Caco-2 (cell line): ENCODE data around the gene MS4A7. TPM values are rescaled to one million over a fixed set of nuclear protein-coding genes. Genes with fewer than 3 reads are reported as not detected.

Experiments used
- Bru-seq: library from RNA; stranded (reverse); fragments of 400-500 nt; gene quantifications from one replicate; lab custom pipeline; 2021; lab: Mats Ljungman, UMichigan
- BruChase-seq, 2 experiments: library from RNA; stranded (reverse); fragments of 400-500 nt; gene quantifications; one replicate each; lab custom pipeline; 2021; lab: Mats Ljungman, UMichigan
- BruUV-seq: library from RNA; stranded (reverse); fragments of 400-500 nt; replicated peaks from 2 replicates; lab custom pipeline; 2021; lab: Mats Ljungman, UMichigan
- CTCF ChIA-PET: fragments of 300-600 bp; sonication (Branson Sonifier 250); formaldehyde crosslinking; loops from one replicate; lab custom pipeline; 2022; ENCODE audit warnings: antibody characterized with exemption; lab: Charles Lee
- POLR2A ChIA-PET: fragments of 300-600 bp; sonication (Branson Sonifier 250); formaldehyde crosslinking; loops from one replicate; lab custom pipeline; 2022; ENCODE audit warnings: antibody characterized with exemption; lab: Charles Lee
- DNase-seq, 2 experiments: peaks; one replicate each; pipeline versions ENCODE4 v3.0.0 to v3.0.0-alpha.2; 2020 to 2022
- H3K27me3 ChIP-seq: replicated peaks from 2 replicates; pipeline ENCODE4 v1.6.0; 2011; ENCODE audit warnings: low read length; ENCODE audit not compliant: control insufficient read depth, insufficient read depth
- H3K36me3 ChIP-seq: 2 replicates; pipeline ENCODE4 v1.5.1; 2011; ENCODE audit warnings: low read length; ENCODE audit not compliant: control insufficient read depth, insufficient read depth
- H3K4me1 ChIP-seq: fragments of 250-450 bp; sonication (Bioruptor Pico); 2 replicates; pipeline ENCODE4 v1.5.1; 2020; ENCODE audit warnings: mild to moderate bottlenecking
- H3K4me3 ChIP-seq: 2 replicates; pipeline ENCODE4 v1.5.1; 2011; ENCODE audit warnings: low read depth, mild to moderate bottlenecking, control low read depth, low read length
- H3K9me3 ChIP-seq: fragments of 250-450 bp; sonication (Bioruptor Pico); 2 replicates; pipeline ENCODE4 v1.5.1; 2020; ENCODE audit warnings: mild to moderate bottlenecking, moderate library complexity
- H3K27ac Mint-ChIP-seq: one replicate; pipeline ENCODE4 v1.8.0; 2022; ENCODE audit warnings: mixed read lengths; ENCODE audit not compliant: unreplicated experiment
- H3K27me3 Mint-ChIP-seq: one replicate; pipeline ENCODE4 v1.8.0; 2022; ENCODE audit warnings: mixed read lengths; ENCODE audit not compliant: insufficient read depth, unreplicated experiment
- H3K36me3 Mint-ChIP-seq: one replicate; pipeline ENCODE4 v1.8.0; 2022; ENCODE audit warnings: mild to moderate bottlenecking, mixed read lengths; ENCODE audit not compliant: insufficient read depth, unreplicated experiment
- H3K4me1 Mint-ChIP-seq: one replicate; pipeline ENCODE4 v1.8.0; 2022; ENCODE audit warnings: low read depth, mixed read lengths; ENCODE audit not compliant: unreplicated experiment
- H3K4me3 Mint-ChIP-seq: one replicate; pipeline ENCODE4 v1.8.0; 2022; ENCODE audit warnings: mild to moderate bottlenecking, moderate library complexity, mixed read lengths; ENCODE audit not compliant: unreplicated experiment
- H3K9me3 Mint-ChIP-seq: one replicate; pipeline ENCODE4 v1.8.0; 2022; ENCODE audit warnings: mixed read lengths; ENCODE audit not compliant: unreplicated experiment
- intact Hi-C: fragments of 100-400 bp; cut with micrococcal nuclease; formaldehyde crosslinking; loops from one replicate; pipeline ENCODE4 v1.10.0; 2022; ENCODE audit not compliant: unreplicated experiment
- long read RNA-seq: library from polyadenylated mRNA; stranded (forward); transcript quantifications from one replicate; pipeline ENCODE4 v2.0.0, GENCODE V29; 2022
- total RNA-seq: library from RNA; stranded (reverse); gene quantifications from 2 replicates; pipeline ENCODE4 v1.2.3, GENCODE V29; 2022
- TF ChIP-seq, protein P1 (sequence below), 2 experiments: fragments of 200-600 bp in 1 of 2; IDR thresholded peaks; 1 replicate in 1 of 2; 2 replicates in 1 of 2; pipeline versions ENCODE4 v1.5.1 to v1.8.0; 2011 to 2022; ENCODE audit warnings: antibody characterized with exemption in 1 of 2, control low read depth in 1 of 2, inconsistent platforms in 1 of 2, low read depth in 1 of 2, low read length in 1 of 2, mild to moderate bottlenecking in 1 of 2, moderate library complexity in 1 of 2; ENCODE audit not compliant: insufficient read depth in 1 of 2, severe bottlenecking in 1 of 2, unreplicated experiment in 1 of 2

Gene MS4A7, protein sequence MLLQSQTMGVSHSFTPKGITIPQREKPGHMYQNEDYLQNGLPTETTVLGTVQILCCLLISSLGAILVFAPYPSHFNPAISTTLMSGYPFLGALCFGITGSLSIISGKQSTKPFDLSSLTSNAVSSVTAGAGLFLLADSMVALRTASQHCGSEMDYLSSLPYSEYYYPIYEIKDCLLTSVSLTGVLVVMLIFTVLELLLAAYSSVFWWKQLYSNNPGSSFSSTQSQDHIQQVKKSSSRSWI
- total RNA-seq: not detected in 2 replicates
- Bru-seq, nascent RNA: not detected
- BruChase-seq, experiment 1, labeled RNA remaining after a 2-hour chase: not detected
- BruChase-seq, experiment 2, labeled RNA remaining after a 6-hour chase: not detected
- long read RNA-seq: 0 reads

DNA sequence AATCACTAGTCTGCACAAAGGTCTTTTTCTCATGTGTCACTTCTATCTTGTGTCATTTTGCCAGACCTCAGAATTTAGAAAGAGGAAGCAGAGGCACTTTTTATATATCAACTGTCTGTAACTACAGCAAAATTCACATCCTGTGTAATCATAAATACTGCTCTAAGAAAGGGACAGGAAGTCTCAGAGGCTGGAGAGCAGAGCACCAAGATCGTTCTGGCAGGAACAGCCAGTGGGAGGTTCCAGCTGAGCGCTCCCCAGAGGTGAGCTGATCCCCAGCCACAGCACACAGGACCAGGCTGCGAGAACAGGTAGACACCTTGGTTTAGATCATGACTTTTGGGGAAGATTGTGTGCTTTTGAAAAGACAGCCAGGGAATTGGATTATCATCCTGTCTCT is at the start of gene MS4A7:
MS4A7 (plus strand) TSS at position 179 of the 400 bp plus-strand sequence. CDS start 4,610 bp downstream, outside the sequence.
- TF ChIP-seq, protein P1, sequence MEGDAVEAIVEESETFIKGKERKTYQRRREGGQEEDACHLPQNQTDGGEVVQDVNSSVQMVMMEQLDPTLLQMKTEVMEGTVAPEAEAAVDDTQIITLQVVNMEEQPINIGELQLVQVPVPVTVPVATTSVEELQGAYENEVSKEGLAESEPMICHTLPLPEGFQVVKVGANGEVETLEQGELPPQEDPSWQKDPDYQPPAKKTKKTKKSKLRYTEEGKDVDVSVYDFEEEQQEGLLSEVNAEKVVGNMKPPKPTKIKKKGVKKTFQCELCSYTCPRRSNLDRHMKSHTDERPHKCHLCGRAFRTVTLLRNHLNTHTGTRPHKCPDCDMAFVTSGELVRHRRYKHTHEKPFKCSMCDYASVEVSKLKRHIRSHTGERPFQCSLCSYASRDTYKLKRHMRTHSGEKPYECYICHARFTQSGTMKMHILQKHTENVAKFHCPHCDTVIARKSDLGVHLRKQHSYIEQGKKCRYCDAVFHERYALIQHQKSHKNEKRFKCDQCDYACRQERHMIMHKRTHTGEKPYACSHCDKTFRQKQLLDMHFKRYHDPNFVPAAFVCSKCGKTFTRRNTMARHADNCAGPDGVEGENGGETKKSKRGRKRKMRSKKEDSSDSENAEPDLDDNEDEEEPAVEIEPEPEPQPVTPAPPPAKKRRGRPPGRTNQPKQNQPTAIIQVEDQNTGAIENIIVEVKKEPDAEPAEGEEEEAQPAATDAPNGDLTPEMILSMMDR (IDR thresholded peaks at IDR 0.05; ENCODE audit: insufficient read depth in 1 of 2, low read depth in 1 of 2, low read length in 1 of 2, severe bottlenecking in 1 of 2, unreplicated experiment in 1 of 2): no peak
- POLR2A ChIA-PET: no interaction called here
- Mint-ChIP-seq H3K9me3 (no peaks in the 10 kb centered on the region), H3K4me3 (no peak within 1 kb of the TSS), H3K27ac (no peak within 1 kb of the TSS), H3K4me1 (peaks cover 6% of the 10 kb centered on the region), H3K27me3 (no peaks in the 10 kb centered on the region), H3K36me3 (no peaks in the 10 kb centered on the region)
- CTCF ChIA-PET: interaction anchor here (1.5 kb wide), 1 partner anchor 15 kb away, joined by 6 read pairs; no protein-coding TSS in a partner anchor
- H3K4me3 ChIP-seq: no peak within 1 kb of the TSS
- DNase-seq: no peak
- no peaks in the 10 kb centered on the region for H3K36me3 ChIP-seq
- intact Hi-C loops: no loop called here
- no peaks in the 10 kb centered on the region; the same call in 1 of the 2 replicates for H3K4me1 ChIP-seq
- no peaks in the 10 kb centered on the region for H3K27me3 ChIP-seq
- no peaks in the 10 kb centered on the region for H3K9me3 ChIP-seq
- no TSS peak for BruUV-seq

DNA sequence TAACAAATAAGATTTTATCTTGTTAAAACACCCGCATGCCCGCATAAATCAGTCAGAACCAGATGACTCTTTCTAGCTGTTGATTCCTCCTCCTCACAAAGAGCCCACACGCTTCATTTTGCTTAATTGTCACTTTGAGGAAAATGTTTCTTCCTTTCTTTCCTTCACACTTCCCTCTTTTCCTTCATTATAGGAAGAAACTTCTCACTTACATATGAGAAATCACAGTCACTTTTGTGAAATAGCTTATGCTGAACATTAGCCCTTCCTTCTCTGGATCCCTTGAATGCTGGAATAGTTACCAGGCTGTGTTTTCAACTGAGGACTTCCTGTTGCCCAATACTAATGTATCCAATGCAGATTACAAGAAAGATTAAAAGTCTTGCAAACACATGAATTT is 45.5 kb upstream of the MS4A7 start:
- H3K4me1 Mint-ChIP-seq: no peaks in the 10 kb centered on the region
- H3K4me1 ChIP-seq: no peaks in the 10 kb centered on the region
- H3K9me3 Mint-ChIP-seq: peaks cover 8% of the 10 kb centered on the region
- TF ChIP-seq, protein P1 (IDR thresholded peaks at IDR 0.05; ENCODE audit: insufficient read depth in 1 of 2, low read depth in 1 of 2, low read length in 1 of 2, severe bottlenecking in 1 of 2, unreplicated experiment in 1 of 2): no peak
- BruUV-seq: no TSS peak
- no peak for DNase-seq
- CTCF ChIA-PET: no interaction called here
- no peak overlapping the region for H3K4me3 Mint-ChIP-seq
- H3K27me3 ChIP-seq: no peaks in the 10 kb centered on the region
- no peak overlapping the region for H3K4me3 ChIP-seq
- no peaks in the 10 kb centered on the region for H3K27me3 Mint-ChIP-seq
- H3K36me3 ChIP-seq: no peaks in the 10 kb centered on the region
- POLR2A ChIA-PET: no interaction called here
- H3K36me3 Mint-ChIP-seq: no peaks in the 10 kb centered on the region
- intact Hi-C loops: no loop called here
- H3K9me3 ChIP-seq: peaks cover 3% of the 10 kb centered on the region; the same call in 1 of the 2 replicates
- no peak overlapping the region for H3K27ac Mint-ChIP-seq

DNA sequence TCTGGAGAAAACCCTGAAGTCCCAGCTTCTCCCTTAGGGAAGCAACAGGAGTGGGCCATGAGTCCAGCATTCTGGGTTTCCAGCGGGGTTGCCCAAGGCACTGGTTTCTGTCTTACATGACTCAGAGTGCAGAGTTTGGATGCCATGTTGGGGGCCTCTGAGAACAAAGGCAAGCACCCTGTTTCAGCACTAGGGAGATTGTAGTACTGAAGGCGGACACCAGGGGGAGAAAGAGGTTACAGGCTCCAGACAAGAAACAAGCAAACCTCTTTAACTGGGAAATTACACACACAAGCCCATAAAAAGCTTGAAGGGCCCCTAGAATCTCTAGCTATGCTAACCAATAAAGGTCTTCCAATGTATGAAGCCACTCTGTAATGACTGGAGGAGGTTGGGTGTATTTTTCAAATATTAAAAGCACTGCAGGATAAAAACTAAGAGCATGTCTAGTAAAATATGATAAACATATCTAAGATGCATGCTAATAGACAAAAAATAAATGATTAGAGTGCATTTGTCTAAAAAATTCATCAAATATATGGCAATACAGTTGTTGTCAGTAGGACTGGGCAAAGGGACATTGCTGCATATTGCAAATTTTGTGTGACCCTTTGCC is 44.2 kb upstream of the MS4A7 start:
- no peak overlapping the region for H3K27ac Mint-ChIP-seq
- H3K9me3 Mint-ChIP-seq: no peaks in the 10 kb centered on the region
- TF ChIP-seq, protein P1 (IDR thresholded peaks at IDR 0.05; ENCODE audit: insufficient read depth in 1 of 2, low read depth in 1 of 2, low read length in 1 of 2, severe bottlenecking in 1 of 2, unreplicated experiment in 1 of 2): peak; percentile 81 to 85
- Histone ChIP-seq H3K9me3 (peaks cover 3% of the 10 kb centered on the region; the same call in 1 of the 2 replicates), H3K4me1 (no peaks in the 10 kb centered on the region), H3K4me3 (no peak overlapping the region), H3K36me3 (no peaks in the 10 kb centered on the region), H3K27me3 (no peaks in the 10 kb centered on the region)
- H3K27me3 Mint-ChIP-seq: no peaks in the 10 kb centered on the region
- no peaks in the 10 kb centered on the region for H3K4me1 Mint-ChIP-seq
- intact Hi-C loops: loop anchor here (1.0 kb wide), 3 partner anchors 11 to 284 kb away; no protein-coding TSS in a partner anchor
- H3K36me3 Mint-ChIP-seq: no peaks in the 10 kb centered on the region
- ChIA-PET CTCF (interaction anchor here (0.7 to 2.2 kb wide), 2 partner anchors 11 to 285 kb away, joined by 6 to 7 read pairs; no protein-coding TSS in a partner anchor), POLR2A (no interaction called here)
- no peak overlapping the region for H3K4me3 Mint-ChIP-seq
- BruUV-seq: no TSS peak
- DNase-seq: peak; percentile 70 to 82
